Activated naive CD4-positive, alpha-beta T cell treated with Interleukin-2 at 50 U/mL for 16 hours (primary cell): ENCODE results near the gene KRT80.

ENCODE experiments used
- DNase-seq: peaks from one replicate; pipeline ENCODE4 v3.0.0-alpha.2; 2020

Gene KRT80

DNA sequence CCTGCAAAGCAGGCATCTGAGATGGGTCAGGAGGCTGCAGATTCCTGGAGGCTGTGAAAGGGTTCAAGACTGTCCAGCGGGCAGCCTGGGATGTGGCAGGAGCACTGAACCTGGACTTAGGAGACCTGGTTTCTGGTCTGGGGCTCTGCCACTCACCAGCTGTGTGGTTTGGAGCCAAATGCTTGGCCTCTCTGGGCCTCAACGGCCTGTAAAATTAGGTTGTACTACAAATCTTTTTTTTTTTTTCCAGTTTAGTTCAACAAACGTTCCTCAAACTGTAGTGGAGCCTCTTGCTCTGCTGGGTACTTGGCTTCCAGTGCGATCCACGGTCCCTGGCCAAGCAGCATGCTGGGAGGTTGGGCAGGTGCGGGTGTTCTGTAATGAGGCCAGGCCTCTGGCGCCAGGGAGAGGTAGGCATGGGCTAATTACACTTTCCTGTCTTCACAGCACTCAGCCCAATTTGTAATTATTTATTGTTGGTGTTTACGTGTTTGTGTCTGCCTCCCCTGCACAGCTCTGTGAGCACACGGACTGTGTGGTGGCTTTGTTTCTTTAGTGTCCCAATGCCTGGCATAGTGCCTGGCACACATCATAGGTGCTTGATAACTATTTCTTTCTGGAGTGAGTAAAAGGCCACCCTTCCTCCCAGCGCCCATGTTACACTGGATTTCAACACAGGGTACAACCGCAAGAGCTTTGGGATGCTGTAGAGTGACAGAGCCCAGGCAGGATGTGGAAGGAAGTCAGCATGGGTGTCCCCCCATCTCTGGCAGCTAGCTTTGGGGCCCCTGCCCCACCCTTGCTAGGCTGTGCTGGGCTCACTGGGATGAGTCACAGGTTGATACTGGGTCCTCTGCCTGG is 5.8 kb upstream of the KRT80 start:
- no peak for DNase-seq

GRCh38 chr12:52195065-52195730 is 3.4 kb upstream of the KRT80 start:
- no peak for DNase-seq

DNA sequence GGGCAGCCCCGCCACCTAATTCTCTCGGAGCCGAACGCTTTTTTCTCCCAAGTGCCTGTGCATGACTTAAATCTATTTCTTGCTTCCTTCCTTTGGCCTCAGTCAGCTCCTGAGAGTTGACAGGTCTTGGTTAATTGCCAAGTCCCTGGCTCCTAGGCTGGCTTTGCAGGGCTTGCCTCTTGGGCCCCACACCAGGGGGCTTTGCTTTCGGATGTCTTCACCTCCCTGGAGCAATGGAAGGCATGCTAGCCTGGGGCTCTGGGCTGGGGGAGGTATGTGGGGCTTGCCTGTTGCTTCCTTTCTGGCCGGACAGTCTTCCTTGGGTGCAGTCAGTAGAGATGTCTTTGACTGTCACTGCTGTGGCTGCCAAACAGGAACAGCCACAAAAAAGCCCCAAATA is 2.2 kb upstream of the KRT80 start:
- no peak for DNase-seq

DNA sequence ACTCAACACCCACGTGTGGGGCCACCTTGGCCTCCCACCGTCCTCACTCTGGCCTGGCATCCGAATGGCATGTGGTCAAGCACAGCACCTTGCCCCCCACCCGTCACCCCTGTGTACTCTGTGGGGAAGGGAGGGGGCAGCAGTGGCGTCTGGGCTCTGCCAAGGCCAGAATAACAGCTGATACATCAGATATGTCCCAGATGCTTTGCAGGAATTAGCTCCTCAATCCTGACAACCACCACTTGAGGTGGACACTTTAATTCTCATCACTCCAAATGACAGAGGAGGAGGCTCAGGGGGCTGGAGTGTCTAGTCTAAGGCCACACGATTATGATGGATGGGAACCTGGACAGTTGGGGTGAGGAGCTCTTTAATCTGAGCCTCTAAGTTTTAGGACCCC is 1.7 kb upstream of the KRT80 start:
- no peak for DNase-seq

DNA sequence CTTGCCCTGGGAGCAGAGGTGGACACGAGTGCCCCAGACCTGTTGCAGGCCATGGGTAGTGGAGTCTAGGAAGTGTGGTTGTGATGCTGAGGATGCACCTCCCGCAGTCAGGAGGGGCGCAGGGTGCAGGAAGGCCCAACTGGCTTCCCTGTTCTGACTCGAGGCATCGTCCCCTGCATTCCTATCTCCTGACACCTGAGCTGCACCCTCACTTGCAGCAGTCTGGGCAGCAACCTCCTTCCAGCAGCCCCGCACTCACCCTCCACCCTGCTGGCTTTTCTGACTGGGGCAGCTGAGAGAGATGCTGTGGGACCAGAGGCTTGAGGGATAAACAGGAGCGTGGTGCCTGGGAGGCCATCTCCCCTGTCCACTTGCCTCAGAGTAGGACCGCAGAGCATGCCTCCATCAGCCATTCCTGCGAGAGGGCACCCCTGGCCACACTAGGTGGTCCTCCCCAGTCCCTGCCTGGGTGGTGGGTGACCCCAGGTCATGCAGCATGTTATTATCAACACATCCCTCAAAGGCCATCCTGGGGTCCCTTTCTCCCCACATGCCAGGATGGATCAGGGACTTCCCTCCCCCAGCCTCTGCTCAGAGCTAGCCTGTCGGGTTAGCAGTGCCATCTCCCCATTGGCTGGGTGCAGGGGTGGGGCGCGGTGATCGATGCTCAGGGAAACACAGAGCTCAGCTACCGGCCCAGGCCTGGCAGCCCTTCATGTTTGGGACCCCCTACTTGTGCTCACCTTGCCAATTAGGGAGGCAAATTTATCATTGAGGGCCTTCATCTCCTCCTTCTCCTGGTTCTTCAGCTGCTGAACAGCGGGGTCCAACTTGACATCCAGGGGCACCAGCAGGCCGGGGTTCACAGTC is 719 bp downstream of the KRT80 start:
- no peak for DNase-seq

DNA sequence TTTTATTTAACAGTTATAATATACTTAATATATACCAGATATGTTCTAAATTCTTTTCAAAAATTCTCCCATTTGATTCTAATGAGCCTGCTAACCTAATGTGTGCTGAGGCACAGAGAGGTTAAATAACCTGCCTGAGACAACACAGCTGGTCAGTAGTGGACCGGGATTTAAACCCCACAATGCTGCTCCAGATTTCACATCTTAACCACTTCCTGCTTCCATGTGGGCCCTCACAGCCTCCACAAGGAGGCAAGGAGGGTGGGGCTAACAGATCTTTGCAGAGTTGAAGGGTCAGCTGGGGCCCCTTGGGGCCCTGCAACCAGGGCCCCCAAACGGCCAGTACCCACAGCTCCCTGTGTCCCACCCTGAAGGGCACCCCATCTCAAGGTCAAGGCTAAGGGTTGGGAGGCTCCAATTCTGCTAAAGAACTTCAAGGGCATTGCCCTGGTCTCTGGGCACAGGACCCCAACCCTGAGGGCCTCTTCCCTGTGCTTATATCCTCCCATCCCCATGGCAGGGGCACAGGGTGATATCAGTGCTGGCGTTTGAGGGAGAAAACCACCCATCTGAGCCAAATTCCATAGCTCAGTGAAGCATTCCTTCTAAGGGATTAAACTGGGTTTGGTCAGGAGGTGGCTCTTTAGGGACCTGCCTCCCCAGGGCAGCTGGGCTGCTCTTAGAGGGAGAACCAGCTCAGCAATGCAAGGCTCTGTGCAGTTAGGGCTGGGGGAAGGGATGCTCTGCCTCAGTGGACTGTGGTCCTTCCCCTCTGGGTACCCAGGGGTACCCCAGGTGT is 2.2 kb downstream of the KRT80 start:
- no peak for DNase-seq

DNA sequence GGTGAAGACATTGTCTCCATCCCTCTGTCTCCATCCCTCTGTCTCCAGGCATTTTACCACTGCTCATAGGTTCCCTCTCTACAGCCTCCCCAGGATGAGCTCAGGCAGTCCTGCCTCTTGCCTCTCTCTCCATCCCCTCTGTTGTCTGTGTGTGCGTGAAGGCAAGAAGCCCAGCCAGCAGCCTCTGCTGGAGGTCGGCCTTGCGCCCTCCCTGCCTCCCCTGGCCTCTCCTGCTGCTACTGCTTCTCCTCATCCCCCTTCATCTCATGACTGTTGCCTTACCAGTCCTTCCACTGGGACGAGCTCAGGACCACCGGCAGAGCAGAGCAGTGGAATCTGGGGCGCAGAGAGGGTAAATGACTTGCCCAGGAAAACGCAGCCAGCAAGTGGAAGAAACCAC is 3.2 kb downstream of the KRT80 start:
- no peak for DNase-seq

DNA sequence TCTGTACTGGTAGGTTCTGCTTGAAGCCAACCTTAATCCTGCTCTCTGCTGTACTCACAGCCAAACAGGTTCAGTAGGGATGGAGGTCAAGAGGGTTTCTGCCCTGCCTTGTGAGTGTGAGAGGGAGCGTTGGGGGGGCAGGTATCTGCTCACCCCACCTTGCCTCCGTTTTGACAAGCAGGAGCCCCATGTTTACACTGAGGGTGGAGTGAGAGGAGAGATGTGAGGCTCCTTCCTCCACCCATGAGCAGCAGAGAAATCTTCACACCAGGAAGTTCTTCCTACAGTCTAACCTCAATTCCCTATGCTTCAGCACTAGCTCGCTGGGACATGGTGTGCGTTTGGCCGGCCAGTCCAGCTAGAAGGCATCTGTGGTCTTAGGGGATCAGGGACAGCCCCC is 4.2 kb downstream of the KRT80 start:
- no peak for DNase-seq

DNA sequence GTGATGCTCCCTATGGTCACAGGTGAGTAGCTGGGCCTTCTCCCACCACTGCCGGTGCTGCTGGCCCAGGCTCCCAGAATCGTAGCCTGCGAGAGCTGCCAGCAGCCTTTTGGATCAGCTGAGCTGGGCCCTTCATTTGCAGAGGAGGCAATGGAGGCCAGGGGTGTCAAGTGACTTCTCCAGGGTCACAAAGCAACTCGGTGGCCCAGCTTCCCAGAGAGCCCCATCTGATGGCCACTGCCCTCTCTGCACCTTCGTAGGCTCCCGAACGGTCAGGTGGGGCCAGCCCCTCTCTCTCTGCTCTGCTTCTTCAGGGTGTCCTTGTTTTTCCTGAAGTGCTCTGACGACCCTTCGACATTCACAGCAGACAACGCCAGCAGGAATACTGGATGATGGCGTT is 4.6 kb downstream of the KRT80 start:
- no peak for DNase-seq

GRCh38 chr12:52186118-52186840 is 5.5 kb downstream of the KRT80 start:
- DNase-seq, result no peak

DNA sequence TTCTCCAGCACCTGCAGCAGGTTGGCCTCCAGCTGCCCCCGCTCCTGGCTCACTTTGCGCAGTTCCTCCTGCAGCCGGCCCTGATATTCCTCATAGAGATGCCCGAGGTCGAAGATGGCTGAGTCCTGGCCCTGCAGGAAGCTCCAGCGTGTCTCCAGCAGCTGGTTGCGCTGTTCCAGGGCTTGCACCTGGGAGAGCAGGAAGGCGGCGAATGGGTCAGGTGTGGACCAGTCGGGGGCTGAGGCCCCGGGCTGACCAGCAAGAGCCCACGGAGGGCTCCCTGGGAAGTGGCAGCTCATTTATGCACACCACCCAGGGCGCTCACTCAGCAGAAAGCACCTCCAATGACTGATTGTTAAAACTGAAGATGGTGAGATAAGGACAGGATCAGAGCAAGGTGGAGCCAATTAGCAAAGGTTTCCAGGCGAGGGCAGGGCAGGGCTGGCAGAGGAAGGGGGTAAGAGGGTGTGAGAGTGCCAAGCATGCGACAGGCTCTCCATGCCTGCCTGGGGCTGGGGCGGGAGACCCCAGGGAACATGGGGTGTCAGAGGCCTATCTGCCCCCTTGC is 6.3 kb downstream of the KRT80 start:
- DNase-seq, result no peak

DNA sequence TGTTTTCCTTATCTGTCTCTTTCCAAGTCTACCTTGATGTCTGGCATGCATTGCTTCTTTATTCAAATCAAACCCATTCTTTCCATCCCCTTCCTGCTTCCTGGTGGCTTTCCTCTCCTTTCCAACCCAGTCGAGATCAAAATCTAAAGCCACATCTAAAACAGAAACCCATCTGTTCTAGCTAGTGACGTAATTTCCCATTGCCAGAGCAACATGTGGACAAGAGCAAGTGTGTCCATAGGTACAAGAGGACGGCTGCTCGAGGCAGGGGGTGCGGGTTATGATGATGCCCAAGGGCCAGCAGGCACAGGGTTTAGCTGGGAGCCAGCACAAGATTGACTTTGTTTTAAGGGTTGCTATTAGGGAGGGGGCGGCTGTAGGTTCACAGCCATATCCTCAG is 7.0 kb downstream of the KRT80 start:
- DNase-seq, result no peak

DNA sequence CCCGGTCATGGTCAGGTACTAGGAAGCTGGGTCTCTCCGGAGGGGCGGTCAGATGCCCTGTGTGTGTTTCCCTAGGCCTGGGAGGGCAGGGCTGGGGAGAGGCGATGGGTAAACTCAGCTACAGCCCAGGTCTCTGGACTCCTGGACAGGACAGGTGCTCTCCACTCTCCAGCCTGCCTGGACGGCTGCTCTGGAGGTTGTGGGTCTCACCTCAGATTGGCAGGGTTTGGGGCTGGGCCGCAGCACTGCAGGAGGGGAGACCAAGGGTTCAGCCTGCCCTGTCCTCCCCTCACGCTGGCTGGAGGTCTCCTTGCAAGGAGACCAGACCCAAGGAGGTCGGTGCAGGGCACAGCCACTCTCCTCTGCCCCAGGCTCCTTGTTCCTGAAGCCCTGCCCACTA is 7.8 kb downstream of the KRT80 start:
- no peak for DNase-seq

DNA sequence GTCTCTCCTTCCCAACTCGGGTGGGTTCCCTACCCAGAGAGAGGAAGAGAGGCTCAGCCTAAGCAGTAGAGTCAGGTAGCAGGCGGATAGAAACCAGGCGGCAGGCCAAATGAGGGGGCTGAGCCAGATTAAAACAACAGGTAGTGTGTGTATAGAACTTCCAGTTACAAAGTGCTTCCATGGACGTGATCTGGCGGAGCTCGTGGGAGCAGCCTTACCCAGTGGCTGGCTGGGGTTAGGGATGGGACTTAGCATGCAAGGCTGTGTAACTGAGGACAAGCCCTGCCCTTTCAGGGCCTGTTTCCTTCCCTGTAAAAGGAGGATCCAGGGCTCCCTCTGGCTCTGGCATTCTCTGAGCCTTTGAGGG is 8.3 kb downstream of the KRT80 start:
- no peak for DNase-seq

- DNase-seq, result no peak
Measured at GRCh38 chr12:52182898-52183543, 8.8 kb downstream of the KRT80 start.

DNA sequence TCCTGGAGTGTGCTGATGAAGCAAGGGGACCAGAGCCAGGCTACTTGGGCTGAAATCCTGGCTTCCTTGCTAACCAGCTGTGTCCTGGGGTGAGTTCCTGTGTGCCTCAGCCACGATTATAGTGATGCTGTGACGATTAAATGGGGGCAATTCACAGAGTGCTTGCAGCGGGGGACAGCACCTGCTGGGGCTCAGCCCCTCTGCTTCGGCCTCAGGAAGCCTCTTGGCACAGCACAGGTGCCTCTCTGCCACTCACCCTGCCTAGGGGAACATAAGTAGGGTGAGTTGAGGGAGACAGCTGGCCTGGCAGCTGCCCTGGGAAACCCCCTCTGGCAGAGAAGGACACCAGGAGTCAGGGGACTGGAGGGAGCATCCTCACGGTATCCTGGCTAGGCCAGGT is 9.4 kb downstream of the KRT80 start:
- DNase-seq, result no peak

GRCh38 chr12:52181746-52182145 is 10.1 kb downstream of the KRT80 start:
- no peak for DNase-seq

- DNase-seq, result no peak
Measured at GRCh38 chr12:52180971-52181628, 10.7 kb downstream of the KRT80 start.

- DNase-seq, result no peak
Measured at GRCh38 chr12:52179396-52179973, 12.3 kb downstream of the KRT80 start.

DNA sequence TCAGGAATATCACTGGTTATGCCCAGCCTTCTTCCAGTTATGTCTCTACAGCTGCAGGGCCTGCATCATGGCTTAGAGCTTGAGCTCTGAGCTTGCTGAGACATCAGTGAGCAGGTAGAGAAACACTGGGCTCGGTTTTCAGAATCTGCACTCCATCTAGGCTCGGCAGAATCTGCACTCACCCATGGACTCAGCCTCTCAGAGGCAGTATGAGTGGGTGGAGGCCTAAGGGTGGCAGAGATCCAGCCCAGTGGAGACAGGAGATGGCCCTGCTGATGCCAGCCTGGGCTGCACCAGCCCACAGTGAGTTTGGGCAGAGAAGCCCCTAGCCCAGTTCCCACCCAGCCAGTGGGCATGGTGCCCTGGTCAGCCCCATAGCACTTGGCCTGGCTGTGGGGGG is 12.8 kb downstream of the KRT80 start:
- no peak for DNase-seq
